ENCODE results near the gene DNAH3. TPM values are rescaled to one million over a fixed set of nuclear protein-coding genes. Genes with fewer than 3 reads are reported as not detected.
"Not testable (repeated sequence)": the region's sequence is repeated elsewhere in the genome, so short reads cannot be mapped to it uniquely, and the experiment has no call there.

DNAH3 gene
- total RNA-seq, 1 experiment from 2014 or later = 0.70 TPM

DNA sequence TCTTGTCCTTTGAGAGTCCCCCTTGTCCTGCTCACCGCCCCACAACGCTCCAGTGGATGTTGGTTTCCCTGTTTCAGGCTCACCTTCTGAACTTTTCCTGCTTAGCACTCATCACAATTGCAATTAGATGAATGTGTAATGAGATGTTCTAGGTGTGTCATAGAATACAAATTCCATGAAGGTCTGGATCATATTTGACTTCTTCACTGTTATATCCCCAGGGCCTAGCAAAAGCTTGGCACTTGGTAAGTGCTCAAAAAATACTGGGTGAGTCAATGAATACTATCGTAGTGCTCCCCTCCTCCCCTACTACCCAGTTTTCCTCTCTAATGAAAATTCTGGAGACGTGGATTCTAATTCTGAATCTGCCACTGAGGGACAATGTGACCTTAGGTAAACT lies 33.1 kb downstream of the DNAH3 start:
- DNase-seq = no peak
- H2AFZ ChIP-seq = no peak overlapping the region
- H3K4me3 ChIP-seq = no peak overlapping the region
- no TSS peak for BruUV-seq (replicated peaks)
- CTCF ChIA-PET = no interaction called here
- no peaks in the 10 kb centered on the region for H4K20me1 ChIP-seq (ENCODE audit: insufficient read depth)
- no peaks in the 10 kb centered on the region for H3K4me1 ChIP-seq (replicated peaks; ENCODE audit: insufficient read depth)
- H3K4me2 ChIP-seq = no peak overlapping the region
- H3F3A ChIP-seq (ENCODE audit: insufficient read depth, low read depth) = no peaks in the 10 kb centered on the region
- H3K9me2 ChIP-seq (ENCODE audit: insufficient read depth) = no peaks in the 10 kb centered on the region
- no peaks in the 10 kb centered on the region for H3K36me3 ChIP-seq (ENCODE audit: low read depth)
- H3K27me3 ChIP-seq (ENCODE audit: insufficient read depth, low read depth) = no peaks in the 10 kb centered on the region
- POLR2A ChIA-PET (ENCODE audit: unreplicated experiment) = no interaction called here
- no peaks in the 10 kb centered on the region for H3K9me3 ChIP-seq (ENCODE audit: insufficient read depth, low read depth)
- intact Hi-C loops (cut with micrococcal nuclease; ENCODE audit: unreplicated experiment) = no loop called here
- H3K79me2 ChIP-seq (ENCODE audit: low read depth) = no peaks in the 10 kb centered on the region
- TF ChIP-seq, protein P1, sequence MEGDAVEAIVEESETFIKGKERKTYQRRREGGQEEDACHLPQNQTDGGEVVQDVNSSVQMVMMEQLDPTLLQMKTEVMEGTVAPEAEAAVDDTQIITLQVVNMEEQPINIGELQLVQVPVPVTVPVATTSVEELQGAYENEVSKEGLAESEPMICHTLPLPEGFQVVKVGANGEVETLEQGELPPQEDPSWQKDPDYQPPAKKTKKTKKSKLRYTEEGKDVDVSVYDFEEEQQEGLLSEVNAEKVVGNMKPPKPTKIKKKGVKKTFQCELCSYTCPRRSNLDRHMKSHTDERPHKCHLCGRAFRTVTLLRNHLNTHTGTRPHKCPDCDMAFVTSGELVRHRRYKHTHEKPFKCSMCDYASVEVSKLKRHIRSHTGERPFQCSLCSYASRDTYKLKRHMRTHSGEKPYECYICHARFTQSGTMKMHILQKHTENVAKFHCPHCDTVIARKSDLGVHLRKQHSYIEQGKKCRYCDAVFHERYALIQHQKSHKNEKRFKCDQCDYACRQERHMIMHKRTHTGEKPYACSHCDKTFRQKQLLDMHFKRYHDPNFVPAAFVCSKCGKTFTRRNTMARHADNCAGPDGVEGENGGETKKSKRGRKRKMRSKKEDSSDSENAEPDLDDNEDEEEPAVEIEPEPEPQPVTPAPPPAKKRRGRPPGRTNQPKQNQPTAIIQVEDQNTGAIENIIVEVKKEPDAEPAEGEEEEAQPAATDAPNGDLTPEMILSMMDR (conservative IDR thresholded peaks at IDR 0.05) = no peak
- no peak overlapping the region for H3K27ac ChIP-seq

DNA sequence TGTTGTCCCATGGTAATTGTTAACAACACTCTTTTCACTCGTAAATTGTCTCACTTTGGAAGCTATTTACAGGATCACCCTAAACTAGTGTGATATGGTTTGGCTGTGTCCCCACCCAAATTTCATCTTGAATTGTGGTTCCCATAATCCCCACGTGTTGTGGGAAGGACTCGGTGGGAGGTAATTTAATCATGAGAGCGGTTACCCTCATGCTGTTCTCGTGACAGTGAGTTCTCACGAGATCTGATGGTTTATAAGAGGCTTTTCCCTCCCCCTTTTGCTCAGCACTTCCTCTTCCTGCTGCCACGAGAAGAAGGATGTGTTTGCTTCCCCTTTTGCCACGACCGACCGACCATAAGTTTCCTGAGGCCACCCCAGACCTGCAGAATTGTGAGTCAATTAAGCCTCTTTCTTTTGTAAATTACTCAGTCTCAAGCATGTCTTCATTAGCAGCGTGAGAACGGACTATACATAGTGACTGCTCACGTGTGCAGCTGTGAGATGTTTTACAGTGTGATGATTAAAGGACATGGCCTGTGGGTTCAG lies 34.4 kb downstream of the DNAH3 start:
- H3F3A ChIP-seq (ENCODE audit: insufficient read depth, low read depth) = no peaks in the 10 kb centered on the region
- BruUV-seq (replicated peaks) = no TSS peak
- no peak overlapping the region for H3K4me2 ChIP-seq
- intact Hi-C loops (cut with micrococcal nuclease; ENCODE audit: unreplicated experiment) = no loop called here
- no peak for DNase-seq
- H3K27ac ChIP-seq = no peak overlapping the region
- ChIA-PET POLR2A (ENCODE audit: unreplicated experiment) (no interaction called here), CTCF (no interaction called here)
- no peaks in the 10 kb centered on the region for H3K9me3 ChIP-seq (ENCODE audit: insufficient read depth, low read depth)
- H3K27me3 ChIP-seq (ENCODE audit: insufficient read depth, low read depth) = no peaks in the 10 kb centered on the region
- no peaks in the 10 kb centered on the region for H3K4me1 ChIP-seq (replicated peaks; ENCODE audit: insufficient read depth)
- no peak overlapping the region for H3K4me3 ChIP-seq
- no peak overlapping the region for H2AFZ ChIP-seq
- H3K36me3 ChIP-seq (ENCODE audit: low read depth) = no peaks in the 10 kb centered on the region
- no peaks in the 10 kb centered on the region for H3K79me2 ChIP-seq (ENCODE audit: low read depth)
- no peak for TF ChIP-seq EZH2 (IDR thresholded peaks at IDR 0.05; ENCODE audit: low read depth)
- TF ChIP-seq, protein P1 (conservative IDR thresholded peaks at IDR 0.05) = no peak
- H4K20me1 ChIP-seq (ENCODE audit: insufficient read depth) = no peaks in the 10 kb centered on the region
- H3K9me2 ChIP-seq (ENCODE audit: insufficient read depth) = no peaks in the 10 kb centered on the region

DNA sequence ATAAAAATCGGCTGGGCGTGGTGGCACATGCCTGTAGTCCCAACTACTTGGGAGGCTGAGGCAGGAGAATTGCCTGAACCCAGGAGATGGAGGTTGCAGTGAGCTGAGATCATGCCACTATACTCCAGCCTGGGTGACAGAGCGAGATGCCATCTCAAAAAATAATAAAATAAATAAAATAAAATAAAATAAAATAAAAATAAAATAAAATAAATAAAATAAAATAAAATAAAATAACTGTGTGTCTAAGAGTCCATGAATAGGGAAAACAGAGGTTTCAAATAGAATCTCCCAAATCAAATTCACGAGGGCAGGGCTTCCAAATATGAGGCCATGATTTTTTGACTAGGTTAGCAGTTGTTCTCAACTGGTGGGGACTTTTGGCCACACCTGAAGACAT lies 35.1 kb downstream of the DNAH3 start:
- H3F3A ChIP-seq (ENCODE audit: insufficient read depth, low read depth); H3K4me2 ChIP-seq; H3K27me3 ChIP-seq (ENCODE audit: insufficient read depth, low read depth); H3K27ac ChIP-seq; CTCF ChIA-PET; H2AFZ ChIP-seq; H3K9me2 ChIP-seq (ENCODE audit: insufficient read depth); H4K20me1 ChIP-seq (ENCODE audit: insufficient read depth); POLR2A ChIA-PET (ENCODE audit: unreplicated experiment); DNase-seq; BruUV-seq (replicated peaks); H3K9me3 ChIP-seq (ENCODE audit: insufficient read depth, low read depth); intact Hi-C loops (cut with micrococcal nuclease; ENCODE audit: unreplicated experiment); H3K36me3 ChIP-seq (ENCODE audit: low read depth); H3K4me3 ChIP-seq; H3K79me2 ChIP-seq (ENCODE audit: low read depth); H3K4me1 ChIP-seq (replicated peaks; ENCODE audit: insufficient read depth): not testable (repeated sequence)

Data from PC-9 (cell line).